GM10266 (cell line): ENCODE measurements around the gene GATAD2A.

Source experiments
- DNase-seq: peaks from one replicate; pipeline ENCODE4 v3.0.0; 2012; ENCODE audit errors: extremely low spot score
- TF ChIP-seq, protein P1 (sequence below): IDR thresholded peaks from 2 replicates; pipeline ENCODE4 v1.5.1; 2012; ENCODE audit warnings: mild to moderate bottlenecking, low read depth; ENCODE audit not compliant: control insufficient read depth, insufficient read depth; ENCODE audit errors: missing control alignments

Gene GATAD2A

DNA sequence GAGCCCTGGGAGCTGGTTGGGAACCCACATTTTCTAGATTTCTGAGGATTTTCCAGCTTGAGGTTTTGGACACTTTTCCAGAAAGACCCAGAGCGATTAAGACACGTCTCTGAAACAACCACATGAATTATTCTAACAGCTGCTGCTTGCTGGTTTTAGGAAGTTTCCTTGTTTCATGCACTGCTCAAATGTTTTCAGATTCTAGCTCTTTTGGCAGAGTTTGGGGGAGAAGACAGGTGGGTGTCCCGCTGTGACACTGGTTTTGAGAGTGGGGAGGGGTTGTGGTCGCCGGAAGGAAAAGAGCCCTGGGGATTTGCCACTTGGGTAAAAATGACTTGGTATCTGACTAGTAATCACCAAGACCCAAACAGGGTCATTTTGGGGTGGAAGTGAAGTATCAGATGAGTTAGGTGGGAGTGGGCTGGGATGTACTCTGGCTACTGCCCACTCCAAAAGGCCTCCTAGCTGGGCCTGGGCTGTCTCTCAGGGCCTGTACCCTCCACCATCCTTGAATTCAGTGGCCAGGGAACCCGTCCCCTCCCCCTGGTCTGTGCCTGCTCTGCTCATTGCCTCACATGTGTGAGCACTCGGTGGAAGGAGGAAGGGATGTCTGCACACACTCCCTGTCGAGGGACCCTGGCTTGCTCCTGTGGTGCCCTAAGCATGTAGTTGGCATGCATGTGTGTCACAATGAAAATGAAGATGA lies 13.2 kb downstream of the GATAD2A start:
- TF ChIP-seq, protein P1, sequence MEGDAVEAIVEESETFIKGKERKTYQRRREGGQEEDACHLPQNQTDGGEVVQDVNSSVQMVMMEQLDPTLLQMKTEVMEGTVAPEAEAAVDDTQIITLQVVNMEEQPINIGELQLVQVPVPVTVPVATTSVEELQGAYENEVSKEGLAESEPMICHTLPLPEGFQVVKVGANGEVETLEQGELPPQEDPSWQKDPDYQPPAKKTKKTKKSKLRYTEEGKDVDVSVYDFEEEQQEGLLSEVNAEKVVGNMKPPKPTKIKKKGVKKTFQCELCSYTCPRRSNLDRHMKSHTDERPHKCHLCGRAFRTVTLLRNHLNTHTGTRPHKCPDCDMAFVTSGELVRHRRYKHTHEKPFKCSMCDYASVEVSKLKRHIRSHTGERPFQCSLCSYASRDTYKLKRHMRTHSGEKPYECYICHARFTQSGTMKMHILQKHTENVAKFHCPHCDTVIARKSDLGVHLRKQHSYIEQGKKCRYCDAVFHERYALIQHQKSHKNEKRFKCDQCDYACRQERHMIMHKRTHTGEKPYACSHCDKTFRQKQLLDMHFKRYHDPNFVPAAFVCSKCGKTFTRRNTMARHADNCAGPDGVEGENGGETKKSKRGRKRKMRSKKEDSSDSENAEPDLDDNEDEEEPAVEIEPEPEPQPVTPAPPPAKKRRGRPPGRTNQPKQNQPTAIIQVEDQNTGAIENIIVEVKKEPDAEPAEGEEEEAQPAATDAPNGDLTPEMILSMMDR, result no peak
- DNase-seq, result no peak

DNA sequence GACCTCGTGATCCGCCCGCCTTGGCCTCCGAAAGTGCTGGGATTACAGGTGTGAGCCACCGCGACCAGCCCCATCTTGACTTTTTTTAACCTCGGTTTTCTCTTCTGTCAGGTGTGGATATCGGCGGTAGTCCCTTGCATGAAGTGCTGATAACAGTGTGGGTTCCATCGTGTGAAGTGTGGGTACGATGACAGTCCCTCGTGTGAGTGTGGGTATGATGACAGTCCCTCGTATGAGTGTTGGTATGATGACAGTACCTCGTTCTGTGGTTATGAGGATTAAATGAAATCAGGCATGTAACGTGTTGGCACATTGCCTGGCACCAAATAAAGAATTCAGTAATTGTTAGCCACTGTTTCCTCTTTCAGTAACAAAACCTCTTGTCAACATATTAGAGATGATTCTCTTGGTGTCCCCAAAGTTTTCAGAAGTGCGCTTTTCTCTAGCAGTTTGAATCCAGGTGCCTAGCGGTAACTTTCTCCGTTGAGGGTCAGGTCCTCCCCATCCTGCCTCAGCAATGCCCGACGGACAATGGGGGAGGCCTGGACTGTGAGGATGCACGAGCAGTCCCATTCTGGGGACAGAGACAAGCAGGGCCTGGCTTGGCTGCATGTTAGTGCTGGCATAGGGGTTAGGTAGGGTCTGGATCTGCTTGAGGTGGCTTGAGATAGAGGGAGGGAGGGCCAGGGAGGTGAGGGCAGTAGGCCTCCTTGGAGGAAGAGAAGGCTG lies 15.3 kb downstream of the GATAD2A start:
- no peak for DNase-seq
- TF ChIP-seq, protein P1, result no peak

DNA sequence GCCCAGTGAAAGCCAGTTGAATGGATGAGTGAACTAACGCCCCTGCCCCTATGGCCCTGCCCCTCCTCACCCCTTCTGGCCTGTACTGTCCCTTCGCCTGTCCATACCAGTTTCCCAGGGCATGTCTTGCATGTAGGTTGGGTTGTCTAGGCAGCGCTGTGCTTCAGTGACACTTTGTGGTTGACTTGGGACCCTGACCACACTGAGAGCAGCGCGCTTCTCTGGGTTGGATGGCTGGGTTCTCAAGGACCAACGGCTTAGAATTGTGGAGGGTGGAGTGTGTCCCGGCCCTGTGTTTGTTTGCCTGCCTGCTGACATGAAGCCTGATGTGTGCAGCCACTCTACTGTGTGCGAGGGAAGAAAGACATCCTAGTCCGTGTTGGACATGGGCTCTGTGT lies 15.8 kb downstream of the GATAD2A start:
- TF ChIP-seq, protein P1, result no peak
- DNase-seq, result no peak

DNA sequence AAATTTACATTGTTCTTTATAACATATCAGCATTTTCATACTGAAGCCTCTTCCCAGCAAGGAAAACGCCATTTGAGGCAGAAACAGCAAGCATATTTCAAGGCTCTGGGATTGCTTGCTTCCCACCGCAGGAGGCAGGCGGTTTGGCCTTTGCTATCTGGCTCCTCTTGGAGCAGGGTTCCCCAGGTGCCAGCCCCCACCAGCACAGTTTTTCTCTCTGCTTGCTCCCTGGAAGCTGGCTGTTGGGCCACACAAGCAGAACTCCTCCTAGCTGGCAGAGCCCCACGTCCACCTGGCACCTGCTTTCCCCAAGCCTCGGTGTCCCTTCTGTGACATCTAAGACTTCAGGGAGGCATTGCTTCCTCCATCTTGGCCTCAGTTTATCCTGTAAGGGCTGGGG lies 16.7 kb downstream of the GATAD2A start:
- no peak for DNase-seq
- TF ChIP-seq, protein P1, result no peak

DNA sequence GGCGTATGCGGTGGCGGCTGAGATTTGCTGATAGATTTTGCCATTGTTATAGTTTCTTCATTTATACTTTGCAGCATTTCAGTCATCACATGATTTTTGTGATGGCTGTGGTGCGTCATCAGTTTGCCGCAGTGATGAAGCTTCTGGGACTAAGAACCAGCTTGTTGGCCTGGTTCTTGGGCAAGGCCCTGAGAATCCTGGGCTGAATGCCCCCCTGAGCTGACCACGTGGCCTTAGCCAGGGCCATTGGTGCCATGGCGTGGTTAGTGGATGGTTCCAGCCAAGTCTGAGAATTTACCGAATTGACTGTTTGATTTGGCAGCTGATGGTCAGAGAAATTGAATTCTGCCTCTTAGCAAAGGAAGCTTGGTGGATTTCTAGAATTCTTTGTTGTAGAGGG lies 17.8 kb downstream of the GATAD2A start:
- TF ChIP-seq, protein P1, result no peak
- DNase-seq, result no peak

DNA sequence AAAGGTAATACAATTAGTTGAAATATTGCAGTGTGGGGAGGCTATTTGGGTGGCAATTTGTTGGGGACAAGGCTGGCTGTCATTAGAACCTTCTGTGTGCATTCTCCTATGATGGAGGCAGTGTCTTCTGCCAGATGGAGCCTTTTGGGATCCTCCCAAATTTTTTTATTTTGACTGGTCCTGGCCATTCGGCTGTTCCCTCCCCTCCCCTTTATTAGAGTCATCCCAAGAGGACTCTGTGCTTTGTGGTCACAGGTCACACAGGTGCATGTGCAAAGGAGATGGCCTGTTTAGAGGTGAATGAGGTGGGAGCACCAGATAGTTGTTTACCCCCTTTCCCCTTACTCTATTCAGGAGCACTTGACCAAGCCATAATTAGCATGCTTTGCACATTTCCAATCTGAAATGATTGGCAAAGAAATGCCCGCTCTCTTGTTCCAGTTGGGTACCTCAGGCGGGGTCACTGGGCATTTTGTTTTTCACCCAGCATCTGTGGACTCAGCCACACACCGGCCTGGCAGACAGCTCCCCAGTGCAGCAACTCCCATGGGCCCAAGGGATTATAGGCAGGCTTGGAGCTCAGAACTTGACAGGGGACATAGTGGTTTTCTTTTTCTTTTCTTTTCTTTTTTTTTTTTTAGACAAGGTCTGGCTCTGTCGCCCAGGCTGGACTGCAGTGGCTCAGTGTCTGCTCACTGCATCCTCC lies 19.8 kb downstream of the GATAD2A start:
- DNase-seq, result no peak
- TF ChIP-seq, protein P1, result no peak
